PFSK-1 (cell line): ENCODE measurements around the gene TMEM14B. TPM values are rescaled to one million over a fixed set of nuclear protein-coding genes. Genes with fewer than 3 reads are reported as not detected.
A peak's percentile ranks its signal among the peaks of the same experiment; 100 is the strongest.

Experiments
- FOXP2 ChIP-seq: optimal IDR thresholded peaks from 2 replicates; pipeline ENCODE3; 2011; ENCODE audit warnings: borderline replicate concordance, control low read depth, inconsistent platforms; ENCODE audit not compliant: insufficient read depth; ENCODE audit errors: extremely low read length, extremely low read depth
- POLR2AphosphoS5 ChIP-seq: IDR thresholded peaks from 2 replicates; pipeline ENCODE4 v1.6.1; 2012; ENCODE audit warnings: low read depth, mild to moderate bottlenecking, control low read depth, low read length, moderate library complexity
- SIN3A ChIP-seq: IDR thresholded peaks from 2 replicates; pipeline ENCODE4 v1.6.1; 2012; ENCODE audit warnings: mild to moderate bottlenecking, low read length, moderate library complexity, borderline replicate concordance; ENCODE audit not compliant: insufficient read depth
- TAF1 ChIP-seq: IDR thresholded peaks from 2 replicates; pipeline ENCODE4 v1.6.1; 2012; ENCODE audit warnings: low read length, control low read depth, borderline replicate concordance; ENCODE audit not compliant: insufficient read depth
- polyA plus RNA-seq: library from polyadenylated mRNA; unstranded; fragments of >200 nt; gene quantifications from one replicate; pipeline ENCODE4 v1.2.1, GENCODE V29; 2012; ENCODE audit warnings: low read depth, missing spikeins; ENCODE audit not compliant: insufficient read length
- TF ChIP-seq, protein P1 (sequence below), 2 experiments: IDR thresholded peaks; 2 replicates each; pipeline versions ENCODE4 v1.6.1 to v1.8.0; 2011 to 2012; ENCODE audit warnings: low read depth in 2 of 2, low read length in 2 of 2, control low read depth in 1 of 2, inconsistent platforms in 1 of 2, mild to moderate bottlenecking in 1 of 2, moderate library complexity in 1 of 2; ENCODE audit not compliant: insufficient read depth in 1 of 2

Gene TMEM14B
- polyA plus RNA-seq: 53.0 TPM

GRCh38 chr6:10747251-10747972 lies at the start of gene TMEM14B:
TSS of gene TMEM14B (plus strand) at chr6:10747805. CDS start at chr6:10749246, 1,441 bp downstream.
- TF ChIP-seq, protein P1, sequence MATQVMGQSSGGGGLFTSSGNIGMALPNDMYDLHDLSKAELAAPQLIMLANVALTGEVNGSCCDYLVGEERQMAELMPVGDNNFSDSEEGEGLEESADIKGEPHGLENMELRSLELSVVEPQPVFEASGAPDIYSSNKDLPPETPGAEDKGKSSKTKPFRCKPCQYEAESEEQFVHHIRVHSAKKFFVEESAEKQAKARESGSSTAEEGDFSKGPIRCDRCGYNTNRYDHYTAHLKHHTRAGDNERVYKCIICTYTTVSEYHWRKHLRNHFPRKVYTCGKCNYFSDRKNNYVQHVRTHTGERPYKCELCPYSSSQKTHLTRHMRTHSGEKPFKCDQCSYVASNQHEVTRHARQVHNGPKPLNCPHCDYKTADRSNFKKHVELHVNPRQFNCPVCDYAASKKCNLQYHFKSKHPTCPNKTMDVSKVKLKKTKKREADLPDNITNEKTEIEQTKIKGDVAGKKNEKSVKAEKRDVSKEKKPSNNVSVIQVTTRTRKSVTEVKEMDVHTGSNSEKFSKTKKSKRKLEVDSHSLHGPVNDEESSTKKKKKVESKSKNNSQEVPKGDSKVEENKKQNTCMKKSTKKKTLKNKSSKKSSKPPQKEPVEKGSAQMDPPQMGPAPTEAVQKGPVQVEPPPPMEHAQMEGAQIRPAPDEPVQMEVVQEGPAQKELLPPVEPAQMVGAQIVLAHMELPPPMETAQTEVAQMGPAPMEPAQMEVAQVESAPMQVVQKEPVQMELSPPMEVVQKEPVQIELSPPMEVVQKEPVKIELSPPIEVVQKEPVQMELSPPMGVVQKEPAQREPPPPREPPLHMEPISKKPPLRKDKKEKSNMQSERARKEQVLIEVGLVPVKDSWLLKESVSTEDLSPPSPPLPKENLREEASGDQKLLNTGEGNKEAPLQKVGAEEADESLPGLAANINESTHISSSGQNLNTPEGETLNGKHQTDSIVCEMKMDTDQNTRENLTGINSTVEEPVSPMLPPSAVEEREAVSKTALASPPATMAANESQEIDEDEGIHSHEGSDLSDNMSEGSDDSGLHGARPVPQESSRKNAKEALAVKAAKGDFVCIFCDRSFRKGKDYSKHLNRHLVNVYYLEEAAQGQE (IDR thresholded peaks at IDR 0.05; ENCODE audit: insufficient read depth in 1 of 2, low read depth in 2 of 2, low read length in 2 of 2): 0 out of 4 replicates have a peak, but pooled peaks of 1 of the 2 experiments have one; percentile 5
- peak; percentile 86; the same call in 1 of the 2 replicates for TF ChIP-seq TAF1
- TF ChIP-seq POLR2AphosphoS5: peak; percentile 94
- no peak for TF ChIP-seq FOXP2

DNA sequence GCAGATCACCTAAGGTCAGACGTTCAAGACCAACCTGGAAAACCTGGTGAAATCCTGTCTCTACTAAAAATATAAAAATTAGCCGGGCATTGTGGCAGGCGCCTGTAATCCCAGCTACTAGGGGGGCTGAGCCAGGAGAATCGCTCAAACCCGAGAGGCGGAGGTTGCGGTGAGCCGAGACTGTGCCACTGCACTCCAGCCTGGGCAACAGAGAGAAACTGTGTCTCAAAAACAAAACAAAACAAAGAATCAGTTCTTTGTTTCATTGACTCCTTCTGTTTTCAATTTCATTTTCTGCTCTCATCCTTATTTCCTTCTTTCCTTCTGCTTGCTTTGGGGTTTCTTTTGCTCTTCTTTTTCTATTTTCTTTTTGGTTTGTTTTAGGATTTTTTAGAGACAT lies 33.6 kb upstream of the TMEM14B start:
- TF ChIP-seq TAF1 (no peak), POLR2AphosphoS5 (no peak), FOXP2 (no peak), SIN3A (no peak)
- TF ChIP-seq, protein P1 (IDR thresholded peaks at IDR 0.05; ENCODE audit: insufficient read depth in 1 of 2, low read depth in 2 of 2, low read length in 2 of 2): no peak

DNA sequence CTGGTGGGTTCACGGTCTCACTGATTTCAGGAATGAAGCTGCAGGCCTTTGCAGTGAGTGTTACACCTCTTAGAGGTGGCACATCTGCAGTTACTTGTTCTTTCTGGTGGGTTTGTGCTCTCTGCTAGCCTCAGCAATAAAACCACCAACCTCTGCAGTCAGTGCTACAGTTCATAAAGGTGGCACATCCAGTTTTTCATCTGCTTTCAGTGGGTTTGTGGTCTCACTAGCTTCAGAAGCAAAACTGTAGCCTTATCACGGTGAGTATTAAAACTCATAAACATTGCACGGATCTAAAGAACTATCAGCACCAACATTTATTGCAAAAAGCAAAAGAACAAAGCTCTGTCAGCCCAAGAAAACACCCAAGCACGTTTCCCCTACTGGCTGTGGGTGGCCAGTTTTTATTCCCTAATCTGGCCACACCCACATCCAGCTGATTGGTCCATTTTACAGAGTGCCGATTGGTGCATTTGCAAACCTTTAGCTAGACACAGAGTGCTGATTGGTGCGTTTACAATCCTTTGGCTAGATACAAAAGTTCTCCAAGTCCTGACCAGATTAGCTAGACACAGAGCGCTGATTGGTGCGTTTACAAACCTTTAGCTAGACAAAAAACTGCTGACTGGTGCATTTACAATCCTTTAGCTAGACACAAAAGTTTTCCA lies 28.2 kb upstream of the TMEM14B start:
- TF ChIP-seq, protein P1 (IDR thresholded peaks at IDR 0.05; ENCODE audit: insufficient read depth in 1 of 2, low read depth in 2 of 2, low read length in 2 of 2): no peak
- TF ChIP-seq SIN3A (no peak), TAF1 (no peak), POLR2AphosphoS5 (no peak), FOXP2 (no peak)

DNA sequence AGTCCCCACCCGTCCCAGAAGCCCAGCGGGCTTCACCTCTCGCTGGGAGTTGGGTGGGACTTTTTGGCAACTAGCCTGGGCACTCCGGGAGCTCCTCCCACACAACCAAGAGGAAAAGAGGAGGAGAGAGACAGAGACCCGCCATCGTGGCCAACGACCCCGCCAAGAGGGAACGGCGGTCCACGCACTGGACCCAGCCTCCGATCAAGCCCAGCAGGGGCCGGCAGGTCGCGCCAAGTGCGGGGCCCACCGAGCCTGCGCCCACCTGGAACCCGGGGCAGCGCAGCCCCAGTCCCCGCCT lies 27.7 kb upstream of the TMEM14B start:
- no peak for TF ChIP-seq FOXP2
- no peak for TF ChIP-seq POLR2AphosphoS5
- no peak for TF ChIP-seq SIN3A

GRCh38 chr6:10720265-10720959 lies 27.2 kb upstream of the TMEM14B start:
- TF ChIP-seq FOXP2 (no peak), SIN3A (no peak), POLR2AphosphoS5 (peak; percentile 44; the same call in 1 of the 2 replicates), TAF1 (no peak)
- TF ChIP-seq, protein P1 (IDR thresholded peaks at IDR 0.05; ENCODE audit: insufficient read depth in 1 of 2, low read depth in 2 of 2, low read length in 2 of 2): no peak
